IPS-18a (cell line): Measurements from ENCODE around the gene CLEC2A.
"Not testable (repeated sequence)": the region's sequence is repeated elsewhere in the genome, so short reads cannot be mapped to it uniquely, and the experiment has no call there.

Experiments
- H3K27ac ChIP-seq: one replicate; pipeline ENCODE4 v1.5.1; 2013; ENCODE audit warnings: low read length
- H3K27me3 ChIP-seq: one replicate; pipeline ENCODE4 v1.6.1; 2013; ENCODE audit warnings: mild to moderate bottlenecking, low read length; ENCODE audit not compliant: control insufficient read depth, insufficient read depth
- H3K36me3 ChIP-seq: one replicate; pipeline ENCODE4 v1.6.1; 2013; ENCODE audit warnings: low read depth, low read length; ENCODE audit not compliant: control insufficient read depth
- H3K4me1 ChIP-seq: one replicate; pipeline ENCODE4 v1.6.1; 2013; ENCODE audit warnings: low read depth, low read length; ENCODE audit not compliant: control insufficient read depth
- H3K4me3 ChIP-seq: one replicate; pipeline ENCODE4 v1.5.1; 2013; ENCODE audit warnings: low read length
- H3K9ac ChIP-seq: one replicate; pipeline ENCODE4 v1.6.1; 2013; ENCODE audit warnings: mild to moderate bottlenecking, low read length, moderate library complexity
- H3K9me3 ChIP-seq: one replicate; pipeline ENCODE4 v1.6.1; 2013; ENCODE audit warnings: low read depth, low read length; ENCODE audit not compliant: control insufficient read depth

Gene CLEC2A, protein sequence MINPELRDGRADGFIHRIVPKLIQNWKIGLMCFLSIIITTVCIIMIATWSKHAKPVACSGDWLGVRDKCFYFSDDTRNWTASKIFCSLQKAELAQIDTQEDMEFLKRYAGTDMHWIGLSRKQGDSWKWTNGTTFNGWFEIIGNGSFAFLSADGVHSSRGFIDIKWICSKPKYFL

GRCh38 chr12:9932270-9932669, at the start of gene CLEC2A:
TSS of gene CLEC2A (minus strand) at chr12:9932370. CDS start at chr12:9932329, 41 bp downstream.
- no peaks in the 10 kb centered on the region for H3K27me3 ChIP-seq

GRCh38 chr12:9980126-9980525, 48.0 kb upstream of the CLEC2A start:
- no peaks in the 10 kb centered on the region for H3K27me3 ChIP-seq
- H3K36me3 ChIP-seq: no peaks in the 10 kb centered on the region
- H3K9me3 ChIP-seq: peaks cover 7% of the 10 kb centered on the region
- H3K4me3 ChIP-seq: no peak overlapping the region
- no peak overlapping the region for H3K27ac ChIP-seq
- H3K4me1 ChIP-seq: peaks cover 4% of the 10 kb centered on the region
- H3K9ac ChIP-seq: no peak overlapping the region

More at GRCh38 chr12:9932270-9932669, at the start of gene CLEC2A:
- Histone ChIP-seq H3K27ac (no peak within 1 kb of the TSS), H3K9ac (no peak within 1 kb of the TSS), H3K9me3 (no peaks in the 10 kb centered on the region), H3K4me3 (no peak within 1 kb of the TSS), H3K4me1 (no peaks in the 10 kb centered on the region), H3K36me3 (no peaks in the 10 kb centered on the region)

DNA sequence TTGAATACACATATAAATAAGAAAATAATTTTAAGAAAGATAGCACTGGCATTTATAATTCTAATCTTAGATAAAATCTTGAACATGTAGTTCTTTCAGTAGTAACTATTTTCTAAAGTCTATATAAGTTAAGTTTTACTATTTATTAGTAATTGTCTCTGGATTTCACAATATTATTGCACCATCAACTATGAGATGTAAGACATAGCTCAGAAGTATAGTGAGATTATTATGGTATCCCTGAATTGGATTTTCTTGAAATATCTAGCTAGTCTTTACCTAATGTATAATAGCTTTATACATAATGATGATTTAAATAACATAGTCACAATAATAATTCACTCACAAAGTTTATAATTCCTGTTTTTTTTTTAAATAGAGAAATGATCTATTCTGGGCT, 45.7 kb upstream of the CLEC2A start:
- H3K27me3 ChIP-seq: no peaks in the 10 kb centered on the region
- no peaks in the 10 kb centered on the region for H3K36me3 ChIP-seq
- H3K9me3 ChIP-seq: peaks cover 7% of the 10 kb centered on the region
- no peak overlapping the region for H3K27ac ChIP-seq
- H3K4me1 ChIP-seq: no peaks in the 10 kb centered on the region
- no peak overlapping the region for H3K4me3 ChIP-seq
- H3K9ac ChIP-seq: no peak overlapping the region

GRCh38 chr12:9976626-9977025, 44.5 kb upstream of the CLEC2A start:
- H3K4me1 ChIP-seq, H3K4me3 ChIP-seq, H3K27me3 ChIP-seq, H3K9me3 ChIP-seq, H3K36me3 ChIP-seq, H3K27ac ChIP-seq, H3K9ac ChIP-seq: not testable (repeated sequence)

- Histone ChIP-seq H3K36me3 (no peaks in the 10 kb centered on the region), H3K4me3 (no peak overlapping the region), H3K9me3 (peaks cover 7% of the 10 kb centered on the region), H3K27ac (no peak overlapping the region), H3K27me3 (no peaks in the 10 kb centered on the region), H3K4me1 (no peaks in the 10 kb centered on the region), H3K9ac (no peak overlapping the region)
Observed at GRCh38 chr12:9975614-9976013, 43.4 kb upstream of the CLEC2A start.

- H3K9ac ChIP-seq, H3K4me1 ChIP-seq, H3K36me3 ChIP-seq, H3K27me3 ChIP-seq, H3K27ac ChIP-seq, H3K9me3 ChIP-seq, H3K4me3 ChIP-seq: not testable (repeated sequence)
Observed at GRCh38 chr12:9974731-9975130, 42.6 kb upstream of the CLEC2A start.

GRCh38 chr12:9973949-9974348, 41.8 kb upstream of the CLEC2A start:
- no peaks in the 10 kb centered on the region for H3K4me1 ChIP-seq
- no peak overlapping the region for H3K4me3 ChIP-seq

DNA sequence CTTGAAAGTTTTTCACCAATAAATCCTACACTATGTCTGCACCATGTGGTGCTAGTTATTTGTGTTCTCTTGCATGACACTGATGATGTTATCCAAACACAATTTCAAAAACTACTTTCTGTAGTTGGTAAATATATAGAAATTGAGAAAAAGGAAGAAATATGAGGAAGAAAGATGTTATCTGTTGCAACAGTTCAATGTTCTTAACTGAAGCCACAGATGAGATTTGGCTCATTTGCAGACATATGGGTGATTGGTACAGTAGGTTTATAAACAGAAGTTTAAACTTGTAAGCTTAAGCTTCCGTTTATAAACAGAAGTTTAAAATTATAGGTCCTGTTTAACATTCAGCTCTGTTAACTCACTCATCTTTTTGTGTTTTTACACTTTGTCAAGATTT, 39.0 kb upstream of the CLEC2A start, which contains the start of gene CLEC12A:
Gene CLEC12A (plus strand): TSS at position 229 of the 400 bp plus-strand sequence. CDS start 188 bp downstream, outside the sequence.
- Histone ChIP-seq H3K27me3 (no peaks in the 10 kb centered on the region), H3K4me3 (no peak within 1 kb of the TSS), H3K9ac (no peak within 1 kb of the TSS), H3K9me3 (peaks cover 6% of the 10 kb centered on the region), H3K4me1 (no peaks in the 10 kb centered on the region), H3K27ac (no peak within 1 kb of the TSS), H3K36me3 (no peaks in the 10 kb centered on the region)

More at GRCh38 chr12:9973949-9974348, 41.8 kb upstream of the CLEC2A start:
- H3K27me3 ChIP-seq: no peaks in the 10 kb centered on the region
- H3K36me3 ChIP-seq: no peaks in the 10 kb centered on the region
- peaks cover 7% of the 10 kb centered on the region for H3K9me3 ChIP-seq
- H3K9ac ChIP-seq: no peak overlapping the region
- H3K27ac ChIP-seq: no peak overlapping the region

- H3K4me3 ChIP-seq: no peak overlapping the region
- no peaks in the 10 kb centered on the region for H3K9me3 ChIP-seq
- H3K36me3 ChIP-seq: no peaks in the 10 kb centered on the region
- H3K9ac ChIP-seq: no peak overlapping the region
- H3K27me3 ChIP-seq: no peaks in the 10 kb centered on the region
- no peak overlapping the region for H3K27ac ChIP-seq
- no peaks in the 10 kb centered on the region for H3K4me1 ChIP-seq
Observed at GRCh38 chr12:9969673-9970072, 37.5 kb upstream of the CLEC2A start.

DNA sequence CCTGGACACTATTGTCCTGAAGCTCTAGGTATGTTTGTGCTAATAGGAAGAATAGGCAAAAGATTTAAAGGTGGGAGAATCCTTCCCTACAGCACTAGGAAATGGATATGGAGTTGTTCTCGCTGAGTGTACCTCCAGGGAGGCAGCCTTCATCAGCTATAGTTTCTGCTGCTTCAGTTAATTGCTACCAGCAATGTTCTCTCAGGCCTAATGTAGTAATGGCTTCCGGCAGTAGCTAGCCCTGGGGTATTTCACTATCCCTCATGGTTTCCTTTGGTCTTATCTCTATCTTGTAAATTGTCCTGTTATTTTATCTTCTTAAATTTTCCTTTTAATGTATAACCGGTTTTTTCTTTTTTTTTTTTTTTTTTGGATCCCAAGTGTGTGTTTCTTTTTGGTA, 29.7 kb upstream of the CLEC2A start:
- Histone ChIP-seq H3K4me1 (no peaks in the 10 kb centered on the region), H3K9me3 (no peaks in the 10 kb centered on the region), H3K36me3 (no peaks in the 10 kb centered on the region), H3K27me3 (no peaks in the 10 kb centered on the region), H3K27ac (no peak overlapping the region), H3K4me3 (no peak overlapping the region), H3K9ac (no peak overlapping the region)

GRCh38 chr12:9961106-9961505, 28.9 kb upstream of the CLEC2A start:
- H3K4me3 ChIP-seq: no peak overlapping the region
- H3K27me3 ChIP-seq: no peaks in the 10 kb centered on the region
- no peak overlapping the region for H3K9ac ChIP-seq
- no peaks in the 10 kb centered on the region for H3K36me3 ChIP-seq
- H3K4me1 ChIP-seq: no peaks in the 10 kb centered on the region
- H3K9me3 ChIP-seq: no peaks in the 10 kb centered on the region
- H3K27ac ChIP-seq: no peak overlapping the region

GRCh38 chr12:9960590-9960989, 28.4 kb upstream of the CLEC2A start:
- Histone ChIP-seq H3K27me3 (no peaks in the 10 kb centered on the region), H3K9ac (no peak overlapping the region), H3K4me3 (no peak overlapping the region)

More at GRCh38 chr12:9960590-9960989, 28.4 kb upstream of the CLEC2A start:
- no peaks in the 10 kb centered on the region for H3K4me1 ChIP-seq
- no peaks in the 10 kb centered on the region for H3K36me3 ChIP-seq
- H3K27ac ChIP-seq: no peak overlapping the region
- no peaks in the 10 kb centered on the region for H3K9me3 ChIP-seq
